Globus pallidus (tissue), 1 donor: ENCODE data around the gene LCN6.
"Not testable (repeated sequence)": the region's sequence is repeated elsewhere in the genome, so short reads cannot be mapped to it uniquely, and the experiment has no call there.

ENCODE experiments used
- DNase-seq: peaks from one replicate; pipeline ENCODE4 v3.0.0-alpha.2; 2015; ENCODE audit warnings: low spot score

Gene LCN6, protein sequence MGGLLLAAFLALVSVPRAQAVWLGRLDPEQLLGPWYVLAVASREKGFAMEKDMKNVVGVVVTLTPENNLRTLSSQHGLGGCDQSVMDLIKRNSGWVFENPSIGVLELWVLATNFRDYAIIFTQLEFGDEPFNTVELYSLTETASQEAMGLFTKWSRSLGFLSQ

DNA sequence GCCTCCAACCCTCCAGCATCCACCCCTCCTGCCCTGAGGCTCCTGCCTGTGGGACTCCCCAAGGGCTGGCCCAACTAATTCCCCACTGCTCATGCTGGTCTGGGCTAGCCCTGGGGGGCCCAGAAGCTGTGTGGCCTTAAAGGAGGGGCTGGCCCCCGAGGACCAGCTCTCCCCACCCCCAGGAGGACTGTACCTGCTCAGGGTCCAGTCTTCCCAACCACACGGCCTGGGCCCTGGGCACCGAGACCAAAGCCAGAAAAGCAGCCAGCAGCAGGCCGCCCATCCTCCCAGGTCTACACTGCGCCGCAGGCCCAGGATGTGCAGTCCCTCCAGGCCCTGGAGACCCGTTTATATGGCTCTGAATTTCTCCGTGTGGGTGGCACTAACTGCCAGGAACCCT, at the start of gene LCN6:
Gene LCN6 (minus strand): TSS at position 325 of the 400 bp plus-strand sequence. CDS start 42 bp downstream, at position 283.
- no peak for DNase-seq

DNA sequence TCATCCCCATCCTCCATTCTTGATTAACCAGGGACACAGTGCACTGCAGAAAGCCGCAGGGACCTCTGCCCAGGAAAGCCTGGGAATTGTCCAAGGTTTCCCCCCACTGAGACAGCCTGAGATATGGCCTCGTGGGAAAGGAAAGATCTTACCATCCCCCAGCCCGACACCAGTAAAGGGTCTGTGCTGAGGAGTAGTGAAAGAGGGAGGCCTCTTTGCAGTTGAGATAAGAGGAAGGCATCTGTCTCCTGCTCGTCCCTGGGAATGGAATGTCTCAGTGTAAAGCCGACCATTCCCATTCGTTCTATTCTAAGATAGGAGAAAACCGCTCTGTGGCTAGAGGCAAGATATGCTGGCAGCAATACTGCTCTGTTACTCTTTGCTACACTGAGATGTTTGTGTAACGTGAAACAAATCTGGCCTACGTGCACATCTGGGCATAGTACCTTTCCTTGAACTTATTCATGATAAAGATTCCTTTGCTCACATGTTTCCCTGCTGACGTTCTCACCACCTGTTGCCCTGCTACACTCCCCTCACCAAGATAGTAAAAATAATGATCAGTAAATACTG, 48.5 kb upstream of the LCN6 start:
- DNase-seq = not testable (repeated sequence)

DNA sequence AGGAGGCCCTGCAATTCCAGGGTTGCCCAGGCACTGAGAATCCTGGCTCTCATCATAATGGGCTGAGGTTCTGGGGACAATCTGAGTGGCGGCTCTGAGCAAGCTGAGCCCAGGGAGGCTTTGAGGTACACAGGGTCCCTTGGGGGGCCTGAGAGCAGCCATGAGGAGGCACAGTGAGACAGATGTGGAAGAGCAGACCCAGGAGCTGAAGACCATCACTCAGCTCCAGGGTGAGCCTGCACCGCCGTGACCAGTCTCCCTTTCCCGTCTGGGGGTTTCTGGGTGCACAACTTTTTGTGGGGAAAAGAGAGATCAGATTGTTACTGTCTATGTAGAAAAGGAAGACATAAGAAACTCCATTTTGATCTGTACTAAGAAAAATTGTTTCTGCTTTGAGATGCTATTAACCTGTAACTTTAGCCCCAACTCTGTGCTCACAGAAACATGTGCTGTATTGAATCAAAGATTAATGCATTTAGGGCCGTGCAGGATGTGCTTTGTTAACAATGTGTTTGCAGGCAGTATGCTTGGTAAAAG, 48.0 kb upstream of the LCN6 start, which contains the start of gene CCDC183:
Gene CCDC183 (plus strand): TSS at position 101 of the 537 bp plus-strand sequence. CDS start 60 bp downstream, at position 161.
- no peak for DNase-seq

DNA sequence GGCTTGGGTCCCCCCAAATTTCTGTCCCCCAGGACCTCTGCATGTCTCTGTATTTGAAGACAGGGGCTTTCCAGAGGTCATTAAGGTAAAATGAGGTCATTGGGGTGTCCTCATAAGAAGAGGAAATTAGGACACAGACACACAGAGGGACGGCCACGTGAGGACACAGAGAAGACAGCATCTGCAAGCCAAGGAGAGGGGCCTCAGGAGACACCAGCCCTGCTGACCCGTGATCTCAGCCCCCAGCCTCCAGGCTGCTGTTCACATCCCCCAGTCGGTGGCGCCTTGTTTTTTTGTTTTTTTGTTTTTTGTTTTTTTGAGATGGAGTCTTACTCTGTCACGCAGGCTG, 46.6 kb upstream of the LCN6 start:
- DNase-seq = no peak

DNA sequence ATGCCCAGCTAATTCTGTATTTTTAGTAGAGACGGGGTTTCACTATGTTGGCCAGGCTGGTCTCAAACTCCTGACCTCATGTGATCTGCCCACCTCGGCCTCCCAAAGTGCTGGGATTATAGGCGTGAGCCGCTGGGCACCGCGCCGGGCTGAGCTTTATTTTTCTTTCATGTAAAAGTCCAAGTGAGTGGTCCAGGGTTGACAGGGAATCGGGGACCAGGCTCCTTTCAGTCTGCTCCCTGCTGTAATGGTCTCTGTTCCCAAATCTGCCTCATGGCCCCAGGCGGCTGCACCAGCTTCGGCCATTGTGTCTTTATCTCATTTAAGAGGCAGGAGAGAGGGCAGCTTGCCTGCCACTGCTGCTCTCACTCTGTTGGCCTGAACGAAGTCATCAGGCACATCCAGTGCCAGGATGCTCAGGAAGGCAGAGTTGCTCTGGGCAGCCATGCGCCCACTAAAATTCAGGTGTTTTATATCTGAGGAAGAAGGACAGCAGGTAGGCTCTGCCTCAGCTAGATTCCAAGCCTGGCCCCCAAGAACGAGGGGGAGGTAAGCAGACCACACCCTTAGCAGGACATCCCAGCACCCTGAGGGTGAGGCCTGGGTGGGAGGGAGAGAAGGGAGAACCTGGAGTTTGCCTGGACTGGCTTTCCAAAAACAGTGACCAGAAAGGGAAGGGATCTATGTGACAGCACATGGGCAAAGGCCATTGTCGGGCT, 46.1 kb upstream of the LCN6 start:
- DNase-seq = no peak

DNA sequence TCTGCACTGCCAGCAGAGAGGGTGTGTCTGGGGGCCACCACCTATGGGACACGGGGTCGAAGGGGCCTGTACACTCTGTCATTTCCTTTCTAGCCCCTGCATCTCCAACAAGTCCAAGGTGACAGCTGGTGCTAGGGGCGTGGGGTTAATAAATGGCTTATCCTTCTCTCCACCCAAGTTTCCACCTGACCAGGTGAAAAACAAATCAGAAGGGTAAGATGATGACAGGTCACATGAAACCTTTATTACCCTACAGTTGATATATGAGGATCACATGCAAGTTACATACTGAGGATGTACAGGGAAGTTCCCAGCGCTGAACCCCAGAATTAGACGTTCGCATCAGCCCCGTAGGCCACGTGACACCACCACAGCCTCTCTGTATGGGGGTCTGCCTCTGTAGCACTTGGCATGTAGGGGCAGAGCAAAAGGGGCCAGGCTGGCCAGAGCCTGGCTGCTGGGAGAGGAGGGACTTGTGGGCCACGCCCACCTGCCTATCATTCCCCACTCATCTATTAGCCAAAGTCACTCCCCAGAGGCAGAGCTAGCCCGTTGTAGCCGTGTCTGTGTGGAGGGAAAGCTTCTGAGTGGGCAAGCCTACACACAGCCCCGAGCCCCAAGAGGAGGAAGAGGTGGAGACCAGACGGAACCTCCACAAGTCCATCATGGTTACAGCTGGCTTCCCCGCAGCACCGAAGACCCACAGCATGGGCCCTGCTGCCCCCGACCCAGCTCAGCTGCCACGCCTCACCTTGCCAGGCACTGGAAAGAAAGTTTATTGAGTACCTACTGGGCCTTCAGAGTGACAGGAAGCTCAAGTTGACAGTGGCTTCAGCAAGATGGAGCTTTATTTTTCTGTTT, 45.0 kb upstream of the LCN6 start:
- no peak for DNase-seq

DNA sequence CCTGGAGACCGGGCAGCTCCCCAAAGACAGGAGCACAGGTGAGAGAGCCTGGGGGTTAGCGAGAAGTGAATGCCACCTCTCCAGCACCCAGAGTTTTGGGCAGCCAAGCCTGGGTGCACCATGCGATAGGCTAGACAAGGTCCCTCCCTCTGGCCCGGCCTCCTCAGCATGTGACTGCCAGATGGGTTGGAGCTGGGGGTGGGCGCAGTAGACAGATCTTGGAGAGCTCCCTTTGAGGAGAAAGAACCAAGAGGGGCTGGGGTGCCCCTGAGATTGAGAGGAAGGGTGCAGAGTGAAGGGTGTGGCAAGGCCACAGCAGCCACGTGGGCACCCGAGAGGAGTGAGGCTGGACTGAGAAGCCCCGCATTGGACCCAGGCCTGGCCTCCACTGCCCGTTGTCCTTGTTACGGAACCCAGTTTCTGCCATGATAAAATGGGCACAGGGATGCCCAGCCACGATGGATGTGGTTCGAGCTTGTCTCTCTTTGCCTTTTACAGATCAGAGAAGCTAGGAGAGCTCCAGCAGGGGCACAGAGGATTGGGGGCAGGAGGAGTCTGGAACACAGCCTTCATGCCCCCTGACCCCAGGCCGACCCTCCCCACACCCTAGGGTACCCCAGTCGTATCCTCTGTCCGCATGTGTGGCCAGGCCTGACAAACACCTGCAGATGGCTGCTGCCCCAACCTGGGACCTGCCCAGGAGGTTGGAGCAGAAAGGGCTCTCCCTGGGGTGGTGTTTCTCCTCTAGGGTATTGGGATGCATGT, 44.2 kb upstream of the LCN6 start:
- DNase-seq = no peak

DNA sequence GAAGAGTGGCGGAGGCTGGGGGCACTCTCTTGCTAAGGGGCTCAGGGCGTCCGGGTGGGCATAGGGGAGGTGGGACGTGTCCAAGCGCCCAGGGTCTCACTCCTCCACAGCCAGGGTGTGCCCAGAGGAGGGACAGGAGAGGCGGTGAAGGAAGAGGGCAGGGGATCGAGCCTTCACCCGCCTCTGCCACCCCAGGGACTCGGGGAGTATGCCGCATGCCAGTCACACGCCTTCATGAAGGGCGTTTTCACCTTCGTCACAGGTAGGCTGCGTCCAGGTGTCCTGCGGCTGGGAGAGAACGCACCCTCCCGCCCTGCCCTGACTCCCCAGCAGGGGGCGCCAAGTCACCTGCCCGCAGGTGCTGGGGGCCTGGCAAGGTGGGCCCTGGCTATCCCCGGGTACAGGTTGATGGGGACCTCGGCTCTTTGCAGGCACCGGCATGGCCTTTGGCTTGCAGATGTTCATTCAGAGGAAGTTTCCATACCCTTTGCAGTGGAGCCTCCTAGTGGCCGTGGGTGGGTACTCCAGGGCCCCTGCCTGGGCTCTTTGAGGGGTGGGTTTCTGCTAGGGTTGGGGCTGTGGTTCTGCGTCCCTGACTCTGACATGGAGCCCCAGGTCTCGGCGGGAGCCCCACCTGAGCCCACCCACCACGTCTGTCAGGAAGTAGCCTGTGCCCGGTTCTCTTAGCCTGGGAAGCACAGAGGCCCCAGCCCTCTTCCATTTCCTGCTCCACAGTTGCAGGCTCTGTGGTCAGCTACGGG, 43.4 kb upstream of the LCN6 start:
- DNase-seq = no peak

DNA sequence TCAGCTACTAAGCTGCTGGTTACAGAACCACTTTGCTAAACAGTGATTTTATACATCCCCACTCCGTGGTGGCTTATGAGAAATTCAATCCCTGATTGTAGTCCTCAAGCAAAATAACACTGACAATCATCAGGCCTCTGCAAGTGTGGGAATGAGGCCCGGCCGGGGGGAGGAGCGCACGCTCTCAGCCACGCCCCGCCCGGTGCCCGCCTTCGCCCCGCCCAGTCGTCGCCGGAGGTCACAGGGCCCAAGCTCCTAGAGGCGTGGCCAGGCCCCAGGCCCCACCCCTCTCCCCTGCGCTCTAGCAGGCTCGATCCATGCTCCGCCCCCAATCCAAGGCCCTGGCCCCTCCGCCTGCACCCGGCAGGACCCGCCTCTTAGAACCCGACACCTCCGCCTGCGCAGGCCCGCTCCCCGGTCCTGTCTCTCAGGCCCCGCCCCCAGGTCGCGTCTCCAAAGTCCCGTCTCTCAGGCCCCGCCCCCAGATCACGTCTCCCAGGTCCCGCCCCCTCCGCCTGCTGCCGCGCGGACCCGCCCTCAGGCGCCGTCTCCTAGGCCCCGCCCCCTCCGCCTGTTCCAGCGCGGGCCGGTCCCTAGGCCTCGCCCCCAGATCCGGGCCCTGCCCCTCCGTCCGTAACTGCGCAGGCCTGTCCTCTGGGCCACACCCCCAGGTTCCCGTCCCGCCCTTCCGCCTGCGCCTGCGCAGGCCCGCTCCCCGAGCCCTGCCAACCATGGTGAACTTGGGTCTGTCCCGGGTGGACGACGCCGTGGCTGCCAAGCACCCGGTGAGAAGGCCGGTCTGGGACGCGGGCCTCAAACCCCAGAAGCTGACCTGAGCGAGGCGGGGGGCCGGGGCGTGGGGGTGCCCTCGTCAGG, 42.6 kb upstream of the LCN6 start, which contains the start of gene TMEM141:
Gene TMEM141 (plus strand): TSS at position 705 of the 876 bp plus-strand sequence. CDS start 27 bp downstream, at position 732.
- DNase-seq = peak; percentile 100

DNA sequence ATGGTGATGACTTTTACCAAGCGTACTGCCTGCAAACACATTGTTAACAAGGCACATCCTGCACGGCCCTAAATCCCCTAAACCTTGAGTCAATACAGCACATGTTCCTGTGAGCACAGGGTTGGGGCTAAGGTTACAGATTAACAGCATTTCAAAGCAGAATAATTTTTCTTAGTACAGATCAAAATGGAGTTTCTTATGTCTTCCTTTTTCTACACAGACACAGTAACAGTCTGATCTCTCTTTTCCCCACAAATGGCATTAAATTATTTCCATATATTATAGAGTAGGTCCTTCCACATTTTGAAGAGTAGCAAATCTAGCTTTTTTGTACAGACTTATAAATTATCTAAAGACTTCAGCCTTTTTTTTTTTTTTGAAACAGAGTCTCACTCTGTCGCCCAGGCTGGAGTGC, 41.2 kb upstream of the LCN6 start:
- DNase-seq = no peak

DNA sequence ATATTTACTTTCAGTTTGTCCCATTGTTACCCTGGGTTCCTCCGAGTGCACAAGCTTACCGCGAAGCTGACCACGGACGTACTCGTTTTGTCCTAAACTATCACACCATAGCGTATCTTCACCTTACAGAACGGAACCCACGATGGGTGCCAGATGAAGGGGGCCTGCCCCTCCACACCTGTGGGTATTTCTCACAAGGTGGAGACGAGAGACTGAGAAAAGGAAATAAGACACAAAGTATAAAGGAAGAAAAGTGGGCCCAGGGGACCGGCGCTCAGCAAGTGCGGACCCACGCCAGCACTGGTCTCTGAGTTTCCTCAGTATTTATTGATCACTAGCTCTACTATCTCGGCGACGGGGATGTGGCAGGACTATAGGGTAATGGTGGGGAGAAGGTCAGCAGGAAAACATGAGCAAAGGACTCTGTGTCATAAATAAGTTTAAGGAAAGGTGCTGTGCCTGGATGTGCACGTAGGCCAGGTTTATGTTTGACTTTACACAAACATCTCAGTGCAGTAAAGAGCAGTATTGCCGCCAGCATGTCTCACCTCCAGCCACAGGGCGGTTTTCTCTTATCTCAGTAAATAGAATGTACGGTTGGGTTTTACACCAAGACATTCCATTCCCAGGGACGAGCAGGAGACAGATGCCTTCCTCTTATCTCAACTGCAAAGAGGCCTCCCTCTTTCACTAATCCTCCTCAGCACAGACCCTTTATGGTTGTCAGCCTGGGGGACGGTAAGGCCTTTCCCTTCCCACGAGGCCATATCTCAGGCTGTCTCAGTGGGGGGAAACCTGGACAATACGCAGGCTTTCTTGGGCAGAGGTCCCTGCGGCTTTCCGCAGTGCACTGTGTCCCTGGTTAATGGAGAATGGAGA, 40.6 kb upstream of the LCN6 start:
- not testable (repeated sequence) for DNase-seq

DNA sequence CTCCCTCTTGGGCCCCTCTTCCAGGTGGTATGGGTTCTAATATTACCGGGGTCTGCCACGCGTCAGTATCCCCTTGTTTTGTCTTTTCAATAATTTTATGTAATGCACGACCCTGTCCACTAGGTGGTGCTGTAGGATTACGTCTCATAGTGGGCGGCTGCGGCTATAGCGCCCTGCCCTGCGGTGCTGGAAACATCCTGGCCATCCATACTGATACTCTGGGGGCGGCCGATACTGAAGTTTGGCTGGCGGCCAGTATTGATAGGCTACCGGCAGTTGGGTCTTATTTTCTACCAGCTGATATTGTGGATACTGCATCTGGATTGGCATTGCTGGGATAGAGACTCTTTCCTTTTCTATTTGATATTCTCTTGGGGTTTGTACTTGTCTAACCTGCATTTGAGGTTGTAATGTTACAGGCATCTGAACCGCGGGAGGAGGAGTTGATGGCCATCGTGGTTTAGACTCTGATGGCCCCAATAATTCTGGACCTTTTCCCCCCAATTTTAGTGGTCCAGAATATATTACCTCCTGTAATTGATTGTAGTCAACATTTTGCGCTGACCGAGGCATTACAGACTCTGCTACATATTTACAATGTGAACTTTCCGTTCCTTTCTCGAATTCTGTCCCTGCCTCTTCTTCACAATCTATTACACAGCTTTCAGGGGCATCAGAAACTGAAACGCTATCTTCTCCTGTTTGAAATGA, 39.5 kb upstream of the LCN6 start:
- DNase-seq = peak; percentile 81

DNA sequence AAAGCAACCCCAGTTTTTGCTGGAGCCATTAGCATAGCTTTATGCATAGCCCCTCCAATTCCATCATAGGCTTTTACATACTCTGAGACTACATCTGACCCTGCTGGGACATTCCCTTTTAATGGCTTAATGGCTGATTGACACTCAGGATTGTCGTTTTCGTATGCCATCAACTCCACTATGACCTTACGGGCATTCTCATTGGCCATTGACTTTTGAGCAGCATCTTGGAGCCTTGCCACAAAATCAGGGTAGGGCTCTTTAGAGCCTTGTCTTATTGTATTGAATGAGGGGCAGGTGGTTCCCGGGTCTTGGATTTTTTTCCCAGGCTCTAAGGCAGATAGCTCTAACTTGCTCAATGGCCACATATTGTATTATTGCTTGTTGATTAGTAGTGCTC, 38.7 kb upstream of the LCN6 start:
- DNase-seq = peak; percentile 44

DNA sequence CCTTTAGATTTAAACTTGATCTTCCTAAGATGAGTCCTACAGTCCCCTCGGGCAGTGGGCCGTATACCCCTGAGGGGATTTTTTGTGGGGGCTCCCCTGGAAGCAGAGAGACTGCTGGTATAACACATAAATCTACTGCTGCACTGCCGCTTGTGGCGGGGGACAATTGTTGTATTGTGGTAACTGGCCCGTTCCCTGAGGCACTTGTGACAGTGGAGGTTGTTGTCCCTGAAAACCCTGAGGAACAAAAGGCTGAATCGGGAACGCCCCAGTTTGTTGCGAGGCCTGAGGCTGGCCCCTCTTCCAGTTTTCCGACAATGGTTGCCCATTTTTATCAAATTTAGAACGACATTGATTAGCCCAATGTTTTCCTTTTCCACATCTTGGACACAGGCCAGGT, 38.1 kb upstream of the LCN6 start:
- peak; percentile 86 for DNase-seq

DNA sequence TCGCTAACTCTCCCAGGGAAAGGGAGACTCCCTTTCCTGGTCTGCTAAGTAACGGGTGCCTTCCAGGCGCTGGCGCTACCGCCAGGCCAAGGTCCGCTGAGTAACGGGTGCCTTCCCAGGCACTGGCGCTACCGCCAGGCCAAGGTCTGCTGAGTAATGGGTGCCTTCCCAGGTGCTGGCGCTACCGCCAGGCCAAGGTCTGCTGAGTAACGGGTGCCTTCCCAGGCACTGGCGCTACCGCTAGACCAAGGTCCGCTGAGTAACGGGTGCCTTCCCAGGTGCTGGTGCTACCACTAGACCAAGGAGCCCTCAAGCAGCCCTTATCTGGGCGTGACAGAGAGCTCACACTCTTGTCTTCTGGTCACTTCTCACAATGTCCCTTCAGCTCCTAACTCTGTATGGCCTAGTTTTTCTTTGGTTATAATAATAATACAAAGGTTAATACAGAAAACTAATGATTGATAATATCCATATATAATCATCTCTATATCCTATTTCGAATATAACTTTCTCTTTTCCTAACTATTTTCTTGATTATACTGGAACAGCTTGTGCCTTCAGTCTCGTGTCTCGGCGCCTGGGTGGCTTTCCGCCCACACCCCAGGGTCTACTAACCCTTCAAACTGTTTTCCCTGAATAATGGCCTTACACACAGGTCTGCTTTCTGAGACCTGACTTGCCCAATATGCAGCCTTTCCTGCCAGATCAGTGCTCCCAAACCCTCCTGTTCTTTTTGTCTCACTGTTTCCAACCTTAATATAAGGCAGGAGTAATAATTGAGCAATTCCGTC, 37.4 kb upstream of the LCN6 start:
- not testable (repeated sequence) for DNase-seq

DNA sequence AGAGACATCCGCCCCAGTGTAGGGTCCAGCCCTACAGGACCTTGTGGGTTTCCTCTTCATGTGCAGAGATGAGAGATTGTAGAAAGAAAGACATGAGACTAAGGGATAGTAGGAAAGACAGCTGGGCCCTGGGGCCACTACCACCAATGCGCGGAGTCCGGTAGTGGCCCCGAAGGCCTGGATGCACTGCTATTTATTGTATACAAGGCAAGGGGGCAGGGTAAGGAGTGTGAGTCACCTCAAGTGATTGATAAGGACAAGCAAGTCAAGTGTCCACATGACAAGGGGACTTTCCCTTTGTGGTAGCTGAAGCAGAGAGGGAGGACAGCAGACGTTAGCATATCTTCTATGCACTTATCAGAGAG, 36.7 kb upstream of the LCN6 start:
- DNase-seq = no peak
